HepG2 (cell line): Measurements from ENCODE around the gene C19orf85. TPM values are rescaled to one million over a fixed set of nuclear protein-coding genes. Genes with fewer than 3 reads are reported as not detected.

Experiments
- CAMTA2 ChIP-seq: sonication (generic); formaldehyde crosslinking; IDR thresholded peaks from 2 replicates; pipeline ENCODE4 v1.4.0; 2020; ENCODE audit warnings: mild to moderate bottlenecking, missing genetic modification reagents, borderline replicate concordance
- EEA1 ChIP-seq: sonication (generic); formaldehyde crosslinking; IDR thresholded peaks from 2 replicates; pipeline ENCODE4 v1.5.1; 2020; ENCODE audit warnings: mild to moderate bottlenecking, missing genetic modification reagents, borderline replicate concordance
- FOXA1 ChIP-seq, 2 experiments: fragments of 450-650 bp in 1 of 2; sonication (generic) in 1 of 2; formaldehyde crosslinking in 1 of 2; IDR thresholded peaks; 2 replicates each; pipeline versions ENCODE4 v1.4.0 to v1.6.1; 2016 to 2020; ENCODE audit warnings: missing genetic modification reagents in 1 of 2
- GATAD2A ChIP-seq: IDR thresholded peaks from 2 replicates; pipeline ENCODE4 v1.6.1; 2016
- GLI4 ChIP-seq: sonication (generic); formaldehyde crosslinking; IDR thresholded peaks from 2 replicates; pipeline ENCODE4 v1.5.1; 2020; ENCODE audit warnings: missing genetic modification reagents, mild to moderate bottlenecking, moderate library complexity, borderline replicate concordance
- LCORL ChIP-seq, 2 experiments: fragments of 450-650 bp in 1 of 2; sonication (generic) in 1 of 2; formaldehyde crosslinking in 1 of 2; IDR thresholded peaks; 2 replicates each; pipeline versions ENCODE4 v1.5.0 to v1.6.1; 2017 to 2020; ENCODE audit warnings: antibody characterized with exemption in 1 of 2, missing genetic modification reagents in 1 of 2
- MED1 ChIP-seq: sonication (generic); formaldehyde crosslinking; IDR thresholded peaks from 2 replicates; pipeline ENCODE4 v1.4.0; 2020; ENCODE audit warnings: missing genetic modification reagents
- MIER3 ChIP-seq: IDR thresholded peaks from 2 replicates; pipeline ENCODE4 v1.6.1; 2016; ENCODE audit warnings: missing compliant biosample characterization, borderline replicate concordance
- PAWR ChIP-seq: sonication (generic); formaldehyde crosslinking; IDR thresholded peaks from 2 replicates; pipeline ENCODE4 v1.4.0; 2020; ENCODE audit warnings: missing genetic modification reagents, mild to moderate bottlenecking, borderline replicate concordance
- PCBP2 ChIP-seq: fragments of 200-400 bp; formaldehyde crosslinking; optimal IDR thresholded peaks from 2 replicates; pipeline ENCODE3; 2018; ENCODE audit warnings: low read length, low read depth; ENCODE audit not compliant: poor library complexity, severe bottlenecking
- PHF8 ChIP-seq: sonication (generic); formaldehyde crosslinking; IDR thresholded peaks from 2 replicates; pipeline ENCODE4 v1.5.0; 2020; ENCODE audit warnings: missing genetic modification reagents
- POGZ ChIP-seq: sonication (generic); formaldehyde crosslinking; IDR thresholded peaks from 2 replicates; pipeline ENCODE4 v1.4.0; 2020; ENCODE audit warnings: mild to moderate bottlenecking, missing genetic modification reagents
- RFX1 ChIP-seq: fragments of 450-650 bp; IDR thresholded peaks from 2 replicates; pipeline ENCODE4 v1.6.1; 2017
- SALL1 ChIP-seq: sonication (generic); formaldehyde crosslinking; IDR thresholded peaks from 2 replicates; pipeline ENCODE4 v1.8.0; 2022; ENCODE audit warnings: mild to moderate bottlenecking, missing genetic modification reagents
- THAP11 ChIP-seq: IDR thresholded peaks from 2 replicates; pipeline ENCODE4 v1.6.1; 2016; ENCODE audit warnings: missing biosample characterization, missing genetic modification reagents
- YEATS2 ChIP-seq: sonication (generic); formaldehyde crosslinking; IDR thresholded peaks from 2 replicates; pipeline ENCODE4 v1.4.0; 2020; ENCODE audit warnings: missing genetic modification reagents, borderline replicate concordance
- ZFP37 ChIP-seq: sonication (generic); formaldehyde crosslinking; IDR thresholded peaks from 2 replicates; pipeline ENCODE4 v1.4.0; 2020; ENCODE audit warnings: missing genetic modification reagents, borderline replicate concordance
- ZMYM4 ChIP-seq: sonication (generic); formaldehyde crosslinking; IDR thresholded peaks from 2 replicates; pipeline ENCODE4 v1.8.1; 2023; ENCODE audit warnings: mild to moderate bottlenecking, missing genetic modification reagents
- ZNF292 ChIP-seq: sonication (generic); formaldehyde crosslinking; IDR thresholded peaks from 2 replicates; pipeline ENCODE4 v1.8.1; 2022; ENCODE audit warnings: mild to moderate bottlenecking, low read depth, missing genetic modification reagents, borderline replicate concordance
- ZNF841 ChIP-seq: sonication (generic); formaldehyde crosslinking; IDR thresholded peaks from 2 replicates; pipeline ENCODE4 v1.8.1; 2023; ENCODE audit warnings: missing genetic modification reagents, borderline replicate concordance
- polyA plus RNA-seq, 8 experiments: library from polyadenylated mRNA; depleted of rRNA in 3 of 8; stranded (reverse) in 7 of 8; unstranded in 1 of 8; fragments of >200 nt; fragmentation: Illumina TruSeq in 4 of 8; extraction: Trizol in 4 of 8; gene quantifications; 2 replicates each; pipeline versions ENCODE4 v1.2.1 to v1.2.3, GENCODE V29; 2011 to 2016; ENCODE audit warnings: low read depth in 4 of 8, missing spikeins in 1 of 8, mixed read lengths in 1 of 8; ENCODE audit not compliant: insufficient read depth in 1 of 8
- total RNA-seq, 5 experiments: library from RNA; depleted of rRNA; stranded (reverse); fragments of >200 nt; fragmentation: Illumina TruSeq; extraction: Trizol; gene quantifications; 2 replicates each; pipeline ENCODE4 v1.2.3, GENCODE V29; 2016; ENCODE audit warnings: low read depth in 1 of 5
- TF ChIP-seq, protein P1 (sequence below): sonication (generic); formaldehyde crosslinking; IDR thresholded peaks from 2 replicates; pipeline ENCODE4 v1.4.0; 2020; ENCODE audit warnings: missing genetic modification reagents, mild to moderate bottlenecking, borderline replicate concordance
- TF ChIP-seq, protein P2 (sequence below): sonication (generic); formaldehyde crosslinking; IDR thresholded peaks from 2 replicates; pipeline ENCODE4 v1.9.0; 2021; ENCODE audit warnings: missing genetic modification reagents, borderline replicate concordance
- TF ChIP-seq, protein P3 (sequence below), 2 experiments: sonication (generic) in 1 of 2; formaldehyde crosslinking in 1 of 2; IDR thresholded peaks; 2 replicates each; pipeline versions ENCODE4 v1.4.0 to v1.6.1; 2018 to 2020; ENCODE audit warnings: missing genetic modification reagents in 2 of 2, borderline replicate concordance in 1 of 2, low read depth in 1 of 2, mild to moderate bottlenecking in 1 of 2, missing biosample characterization in 1 of 2

The C19orf85 gene
- total and polyA plus RNA-seq, 2 of the 13 experiments (the other 11 are each of a cell fraction or from before 2014, with no cell fraction given): not detected

DNA sequence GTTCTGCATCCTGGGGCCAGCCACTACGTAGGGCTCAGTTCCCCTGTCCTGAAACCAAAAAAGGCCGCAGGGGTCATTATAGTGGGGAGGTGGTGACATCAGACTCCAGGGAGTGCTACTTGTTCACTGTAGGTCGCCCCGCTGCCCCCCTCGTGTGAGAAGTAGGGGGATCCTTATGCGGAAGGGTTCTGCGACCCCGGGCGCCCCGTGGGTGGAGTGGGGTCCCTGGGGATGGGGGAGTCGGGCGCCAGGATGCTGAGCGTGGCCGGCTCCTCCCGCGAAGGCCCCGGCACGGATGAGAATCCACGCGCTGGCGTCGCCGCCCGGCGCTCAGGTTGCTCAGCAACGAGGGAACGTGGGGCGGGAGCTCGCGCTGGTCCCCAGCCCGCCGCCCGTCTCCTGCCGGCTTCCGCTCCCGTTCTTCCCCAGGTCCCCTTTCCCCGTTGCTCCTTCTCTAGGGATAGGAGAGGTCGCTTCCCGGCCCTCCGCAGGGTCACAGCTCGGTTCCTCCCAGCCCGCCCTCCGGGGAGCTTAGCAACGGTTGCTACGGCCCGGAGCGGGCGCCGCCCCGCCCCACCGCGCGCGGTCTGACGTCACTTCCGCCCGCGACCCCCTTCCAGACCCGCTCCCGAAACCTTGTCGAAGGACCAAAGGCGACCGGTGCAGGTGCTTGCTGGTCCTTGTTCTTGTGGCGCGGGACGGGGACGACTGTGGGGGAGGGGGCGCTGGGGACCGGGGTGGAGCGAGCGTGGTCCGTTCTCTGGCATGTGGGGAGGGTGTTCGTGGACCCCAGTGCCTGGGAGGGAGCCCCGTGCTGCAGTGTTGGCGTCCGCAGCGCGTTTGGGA, 20.3 kb upstream of the C19orf85 start, which contains the start of gene NAT14 (continued):
- TF ChIP-seq, protein P1, sequence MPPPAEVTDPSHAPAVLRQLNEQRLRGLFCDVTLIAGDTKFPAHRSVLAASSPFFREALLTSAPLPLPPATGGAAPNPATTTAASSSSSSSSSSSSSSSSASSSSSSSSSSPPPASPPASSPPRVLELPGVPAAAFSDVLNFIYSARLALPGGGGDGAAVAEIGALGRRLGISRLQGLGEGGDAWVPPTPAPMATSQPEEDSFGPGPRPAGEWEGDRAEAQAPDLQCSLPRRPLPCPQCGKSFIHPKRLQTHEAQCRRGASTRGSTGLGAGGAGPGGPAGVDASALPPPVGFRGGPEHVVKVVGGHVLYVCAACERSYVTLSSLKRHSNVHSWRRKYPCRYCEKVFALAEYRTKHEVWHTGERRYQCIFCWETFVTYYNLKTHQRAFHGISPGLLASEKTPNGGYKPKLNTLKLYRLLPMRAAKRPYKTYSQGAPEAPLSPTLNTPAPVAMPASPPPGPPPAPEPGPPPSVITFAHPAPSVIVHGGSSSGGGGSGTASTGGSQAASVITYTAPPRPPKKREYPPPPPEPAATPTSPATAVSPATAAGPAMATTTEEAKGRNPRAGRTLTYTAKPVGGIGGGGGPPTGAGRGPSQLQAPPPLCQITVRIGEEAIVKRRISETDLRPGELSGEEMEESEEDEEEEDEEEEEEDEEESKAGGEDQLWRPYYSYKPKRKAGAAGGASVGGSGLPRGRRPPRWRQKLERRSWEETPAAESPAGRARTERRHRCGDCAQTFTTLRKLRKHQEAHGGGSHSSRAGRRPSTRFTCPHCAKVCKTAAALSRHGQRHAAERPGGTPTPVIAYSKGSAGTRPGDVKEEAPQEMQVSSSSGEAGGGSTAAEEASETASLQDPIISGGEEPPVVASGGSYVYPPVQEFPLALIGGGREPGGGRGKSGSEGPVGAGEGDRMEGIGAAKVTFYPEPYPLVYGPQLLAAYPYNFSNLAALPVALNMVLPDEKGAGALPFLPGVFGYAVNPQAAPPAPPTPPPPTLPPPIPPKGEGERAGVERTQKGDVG: 0 out of 2 replicates have a peak, but pooled peaks have one; percentile 46
- TF ChIP-seq MED1 (CRISPR knock-in tag) (0 out of 2 replicates have a peak, but pooled peaks have one; percentile 13), ZFP37 (no peak), RFX1 (peak; percentile 81), ZMYM4 (CRISPR knock-in tag) (no peak), THAP11 (peak; percentile 70), LCORL (IDR thresholded peaks at IDR 0.05) (no peak), LCORL (CRISPR knock-in tag; IDR thresholded peaks at IDR 0.05) (peak; percentile 37; the same call in 1 of the 2 replicates), PHF8 (CRISPR knock-in tag) (peak; percentile 60), FOXA1 (IDR thresholded peaks at IDR 0.05) (no peak), FOXA1 (CRISPR knock-in tag; IDR thresholded peaks at IDR 0.05) (no peak), POGZ (CRISPR knock-in tag) (no peak), GATAD2A (CRISPR knock-in tag) (no peak), CAMTA2 (CRISPR knock-in tag) (no peak), PAWR (CRISPR knock-in tag) (no peak), ZNF292 (CRISPR knock-in tag) (no peak), ZNF841 (CRISPR knock-in tag) (no peak), EEA1 (CRISPR knock-in tag) (peak; percentile 34; the same call in 1 of the 2 replicates), YEATS2 (CRISPR knock-in tag) (peak; percentile 19; the same call in 1 of the 2 replicates), MIER3 (CRISPR knock-in tag) (no peak), GLI4 (no peak), PCBP2 (no peak), SALL1 (peak; percentile 20; the same call in 1 of the 2 replicates)
- TF ChIP-seq, protein P2, sequence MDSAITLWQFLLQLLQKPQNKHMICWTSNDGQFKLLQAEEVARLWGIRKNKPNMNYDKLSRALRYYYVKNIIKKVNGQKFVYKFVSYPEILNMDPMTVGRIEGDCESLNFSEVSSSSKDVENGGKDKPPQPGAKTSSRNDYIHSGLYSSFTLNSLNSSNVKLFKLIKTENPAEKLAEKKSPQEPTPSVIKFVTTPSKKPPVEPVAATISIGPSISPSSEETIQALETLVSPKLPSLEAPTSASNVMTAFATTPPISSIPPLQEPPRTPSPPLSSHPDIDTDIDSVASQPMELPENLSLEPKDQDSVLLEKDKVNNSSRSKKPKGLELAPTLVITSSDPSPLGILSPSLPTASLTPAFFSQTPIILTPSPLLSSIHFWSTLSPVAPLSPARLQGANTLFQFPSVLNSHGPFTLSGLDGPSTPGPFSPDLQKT: no peak
- TF ChIP-seq, protein P3, sequence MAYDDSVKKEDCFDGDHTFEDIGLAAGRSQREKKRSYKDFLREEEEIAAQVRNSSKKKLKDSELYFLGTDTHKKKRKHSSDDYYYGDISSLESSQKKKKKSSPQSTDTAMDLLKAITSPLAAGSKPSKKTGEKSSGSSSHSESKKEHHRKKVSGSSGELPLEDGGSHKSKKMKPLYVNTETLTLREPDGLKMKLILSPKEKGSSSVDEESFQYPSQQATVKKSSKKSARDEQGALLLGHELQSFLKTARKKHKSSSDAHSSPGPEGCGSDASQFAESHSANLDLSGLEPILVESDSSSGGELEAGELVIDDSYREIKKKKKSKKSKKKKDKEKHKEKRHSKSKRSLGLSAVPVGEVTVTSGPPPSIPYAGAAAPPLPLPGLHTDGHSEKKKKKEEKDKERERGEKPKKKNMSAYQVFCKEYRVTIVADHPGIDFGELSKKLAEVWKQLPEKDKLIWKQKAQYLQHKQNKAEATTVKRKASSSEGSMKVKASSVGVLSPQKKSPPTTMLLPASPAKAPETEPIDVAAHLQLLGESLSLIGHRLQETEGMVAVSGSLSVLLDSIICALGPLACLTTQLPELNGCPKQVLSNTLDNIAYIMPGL (CRISPR knock-in tag; IDR thresholded peaks at IDR 0.05; ENCODE audit: borderline replicate concordance in 1 of 2, low read depth in 1 of 2): peak in 1 of 2 experiments; percentile 71; a peak in 1 of 4 replicates
